ENCODE measurements around the gene CMKLR1. TPM values are rescaled to one million over a fixed set of nuclear protein-coding genes. Genes with fewer than 3 reads are reported as not detected.

Gene CMKLR1
- polyA plus RNA-seq, 3 donors: 7.5 to 11.6 (median 7.9) TPM

DNA sequence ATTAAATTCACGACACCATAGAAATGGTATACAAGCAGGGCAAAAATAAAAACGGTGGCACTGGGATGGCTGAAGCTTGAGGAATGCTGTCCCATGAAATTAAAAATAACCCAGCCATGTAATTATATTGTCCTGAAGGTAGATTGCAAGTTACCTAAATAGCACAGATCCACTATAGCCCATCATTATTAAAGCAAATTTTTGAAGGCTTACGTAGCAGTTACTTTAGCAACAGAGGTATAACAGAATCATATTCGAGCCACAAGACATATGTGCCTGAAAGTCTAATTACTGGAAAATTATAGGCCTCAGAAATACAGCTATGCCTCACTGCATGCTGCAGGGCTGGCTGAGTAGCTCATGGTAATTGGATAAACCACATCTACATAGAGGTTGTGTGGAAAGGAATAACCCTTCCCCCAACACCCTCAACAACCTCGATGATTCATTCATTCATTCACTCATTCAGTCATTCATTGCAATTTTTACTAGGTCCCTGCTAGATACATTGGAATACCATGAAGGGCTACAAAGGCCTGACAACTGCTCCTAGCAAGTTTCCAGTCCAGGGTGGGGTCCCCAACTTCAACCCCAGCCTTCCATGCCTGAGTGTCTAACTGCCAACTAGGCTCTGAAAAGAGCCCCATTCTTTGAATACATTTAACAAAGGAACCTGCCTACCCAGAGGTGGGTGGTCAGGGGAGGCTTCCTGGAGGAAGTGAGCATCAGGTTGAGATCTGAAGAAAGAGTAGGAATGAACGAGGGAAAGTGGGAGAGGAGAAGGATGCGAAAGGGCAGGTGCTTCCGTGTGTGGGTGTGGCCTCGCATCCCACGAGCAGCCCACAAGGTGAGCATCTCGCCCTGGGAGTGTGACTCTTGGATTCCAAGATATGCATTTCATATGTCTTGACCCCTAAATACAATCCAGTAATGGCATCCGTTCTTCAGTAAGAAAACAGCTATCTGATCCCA lies 18.0 kb upstream of the CMKLR1 start:
- WGBS (ENCODE audit: insufficient coverage): 94% methylated on average over 5 of the region's 12 CpGs
- Histone ChIP-seq H3K4me1 (ENCODE audit: control insufficient read depth in 1 of 2, insufficient read depth in 2 of 2, low read length in 2 of 2) (peaks cover 11 to 12% of the 10 kb centered on the region in 2 donors), H3K4me3 (replicated peaks in 1 of 3; ENCODE audit: low read depth in 2 of 3, low read length in 3 of 3) (no peak overlapping the region), H4K20me1 (ENCODE audit: insufficient read depth, low read length) (no peaks in the 10 kb centered on the region), H3K27ac (ENCODE audit: low read depth in 1 of 2, low read length in 2 of 2) (no peak overlapping the region), H2AFZ (ENCODE audit: insufficient read depth, low read depth, low read length, poor library complexity, severe bottlenecking) (no peak overlapping the region), H3K9me3 (replicated peaks in 1 of 2; ENCODE audit: control insufficient read depth in 1 of 2, insufficient read depth in 1 of 2, low read length in 2 of 2) (no peaks in the 10 kb centered on the region), H3K79me2 (ENCODE audit: insufficient read depth, low read length) (no peaks in the 10 kb centered on the region), H3K4me2 (replicated peaks; ENCODE audit: extremely low read depth, low read length, poor library complexity, severe bottlenecking) (no peak overlapping the region), H3K27me3 (ENCODE audit: control insufficient read depth in 2 of 2, insufficient read depth in 2 of 2, low read length in 2 of 2) (no peaks in the 10 kb centered on the region), H3K36me3 (replicated peaks in 1 of 2; ENCODE audit: control insufficient read depth in 1 of 2, insufficient read depth in 2 of 2, low read length in 2 of 2) (no peaks in the 10 kb centered on the region), H3K9ac (ENCODE audit: insufficient read depth, low read length, poor library complexity, severe bottlenecking) (no peak overlapping the region)
- Mint-ChIP-seq H3K9me3 (peaks cover 0 to 4% (median 2%) of the 10 kb centered on the region in 7 donors), H3K27me3 (ENCODE audit: low read depth in 3 of 3) (peaks cover 6 to 15% (median 9%) of the 10 kb centered on the region in 3 donors), H3K27ac (no peak overlapping the region), H3K4me1 (peaks cover 17% of the 10 kb centered on the region), H3K4me3 (no peak overlapping the region), H3K36me3 (no peaks in the 10 kb centered on the region)
- TF ChIP-seq, protein P1, sequence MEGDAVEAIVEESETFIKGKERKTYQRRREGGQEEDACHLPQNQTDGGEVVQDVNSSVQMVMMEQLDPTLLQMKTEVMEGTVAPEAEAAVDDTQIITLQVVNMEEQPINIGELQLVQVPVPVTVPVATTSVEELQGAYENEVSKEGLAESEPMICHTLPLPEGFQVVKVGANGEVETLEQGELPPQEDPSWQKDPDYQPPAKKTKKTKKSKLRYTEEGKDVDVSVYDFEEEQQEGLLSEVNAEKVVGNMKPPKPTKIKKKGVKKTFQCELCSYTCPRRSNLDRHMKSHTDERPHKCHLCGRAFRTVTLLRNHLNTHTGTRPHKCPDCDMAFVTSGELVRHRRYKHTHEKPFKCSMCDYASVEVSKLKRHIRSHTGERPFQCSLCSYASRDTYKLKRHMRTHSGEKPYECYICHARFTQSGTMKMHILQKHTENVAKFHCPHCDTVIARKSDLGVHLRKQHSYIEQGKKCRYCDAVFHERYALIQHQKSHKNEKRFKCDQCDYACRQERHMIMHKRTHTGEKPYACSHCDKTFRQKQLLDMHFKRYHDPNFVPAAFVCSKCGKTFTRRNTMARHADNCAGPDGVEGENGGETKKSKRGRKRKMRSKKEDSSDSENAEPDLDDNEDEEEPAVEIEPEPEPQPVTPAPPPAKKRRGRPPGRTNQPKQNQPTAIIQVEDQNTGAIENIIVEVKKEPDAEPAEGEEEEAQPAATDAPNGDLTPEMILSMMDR (IDR thresholded peaks at IDR 0.05): no peak
- DNase-seq: no peak
- intact Hi-C loops (cut with micrococcal nuclease): no loop called here

GRCh38 chr12:108355069-108355468 lies 16.0 kb upstream of the CMKLR1 start:
- Histone ChIP-seq H3K4me1 (ENCODE audit: control insufficient read depth in 1 of 2, insufficient read depth in 2 of 2, low read length in 2 of 2) (no peaks in the 10 kb centered on the region), H3K27ac (ENCODE audit: low read depth in 1 of 2, low read length in 2 of 2) (no peak overlapping the region), H3K36me3 (replicated peaks in 1 of 2; ENCODE audit: control insufficient read depth in 1 of 2, insufficient read depth in 2 of 2, low read length in 2 of 2) (no peaks in the 10 kb centered on the region), H3K9ac (ENCODE audit: insufficient read depth, low read length, poor library complexity, severe bottlenecking) (no peak overlapping the region), H4K20me1 (ENCODE audit: insufficient read depth, low read length) (no peaks in the 10 kb centered on the region), H2AFZ (ENCODE audit: insufficient read depth, low read depth, low read length, poor library complexity, severe bottlenecking) (no peak overlapping the region), H3K79me2 (ENCODE audit: insufficient read depth, low read length) (no peaks in the 10 kb centered on the region), H3K27me3 (ENCODE audit: control insufficient read depth in 2 of 2, insufficient read depth in 2 of 2, low read length in 2 of 2) (no peaks in the 10 kb centered on the region), H3K4me2 (replicated peaks; ENCODE audit: extremely low read depth, low read length, poor library complexity, severe bottlenecking) (no peak overlapping the region), H3K9me3 (replicated peaks in 1 of 2; ENCODE audit: control insufficient read depth in 1 of 2, insufficient read depth in 1 of 2, low read length in 2 of 2) (no peaks in the 10 kb centered on the region), H3K4me3 (replicated peaks in 1 of 3; ENCODE audit: low read depth in 2 of 3, low read length in 3 of 3) (no peak overlapping the region)
- no CpG with 5 or more reads among the region's 2 CpGs for WGBS (ENCODE audit: insufficient coverage)
- Mint-ChIP-seq H3K27me3 (ENCODE audit: low read depth in 3 of 3) (peaks cover 2 to 12% (median 9%) of the 10 kb centered on the region in 3 donors), H3K4me1 (peaks cover 2% of the 10 kb centered on the region), H3K27ac (no peak overlapping the region), H3K9me3 (peaks cover 0 to 4% (median 2%) of the 10 kb centered on the region in 7 donors), H3K36me3 (no peaks in the 10 kb centered on the region), H3K4me3 (no peak overlapping the region)
- no peak for DNase-seq
- TF ChIP-seq, protein P1 (IDR thresholded peaks at IDR 0.05): no peak
- intact Hi-C loops (cut with micrococcal nuclease): no loop called here
